Right ventricle myocardium superior (tissue), 1 donor: ENCODE results near the gene ACSL1. TPM values are rescaled to one million over a fixed set of nuclear protein-coding genes. Genes with fewer than 3 reads are reported as not detected.
"Not testable (repeated sequence)": the region's sequence is repeated elsewhere in the genome, so short reads cannot be mapped to it uniquely, and the experiment has no call there.

Source experiments
- ATAC-seq: fragments of 200-7000 bp; cut with Tn5 transposase; one replicate; pipeline ENCODE4 v1.9.1; 2020; ENCODE audit warnings: mild to moderate bottlenecking; ENCODE audit not compliant: poor library complexity
- DNase-seq: peaks from one replicate; pipeline ENCODE4 v3.0.0-alpha.2; 2020
- intact Hi-C: fragments of 100-400 bp; cut with DNase I; formaldehyde crosslinking; loops from one replicate; pipeline ENCODE4 v1.11.2; 2022
- total RNA-seq: library from RNA; stranded (reverse); fragmentation: NEBNext Ultra II Directional; extraction: Animal tissue kit (Norgen Biotek cat#: 25700); gene quantifications from one replicate; pipeline ENCODE4 v1.2.1, GENCODE V29; 2021
- donor health status: DM: no; HTN: yes; CAD: no; lungs with severe emphysema.

ACSL1 gene
- total RNA-seq, 1 donor from 2014 or later, result 495 TPM

DNA sequence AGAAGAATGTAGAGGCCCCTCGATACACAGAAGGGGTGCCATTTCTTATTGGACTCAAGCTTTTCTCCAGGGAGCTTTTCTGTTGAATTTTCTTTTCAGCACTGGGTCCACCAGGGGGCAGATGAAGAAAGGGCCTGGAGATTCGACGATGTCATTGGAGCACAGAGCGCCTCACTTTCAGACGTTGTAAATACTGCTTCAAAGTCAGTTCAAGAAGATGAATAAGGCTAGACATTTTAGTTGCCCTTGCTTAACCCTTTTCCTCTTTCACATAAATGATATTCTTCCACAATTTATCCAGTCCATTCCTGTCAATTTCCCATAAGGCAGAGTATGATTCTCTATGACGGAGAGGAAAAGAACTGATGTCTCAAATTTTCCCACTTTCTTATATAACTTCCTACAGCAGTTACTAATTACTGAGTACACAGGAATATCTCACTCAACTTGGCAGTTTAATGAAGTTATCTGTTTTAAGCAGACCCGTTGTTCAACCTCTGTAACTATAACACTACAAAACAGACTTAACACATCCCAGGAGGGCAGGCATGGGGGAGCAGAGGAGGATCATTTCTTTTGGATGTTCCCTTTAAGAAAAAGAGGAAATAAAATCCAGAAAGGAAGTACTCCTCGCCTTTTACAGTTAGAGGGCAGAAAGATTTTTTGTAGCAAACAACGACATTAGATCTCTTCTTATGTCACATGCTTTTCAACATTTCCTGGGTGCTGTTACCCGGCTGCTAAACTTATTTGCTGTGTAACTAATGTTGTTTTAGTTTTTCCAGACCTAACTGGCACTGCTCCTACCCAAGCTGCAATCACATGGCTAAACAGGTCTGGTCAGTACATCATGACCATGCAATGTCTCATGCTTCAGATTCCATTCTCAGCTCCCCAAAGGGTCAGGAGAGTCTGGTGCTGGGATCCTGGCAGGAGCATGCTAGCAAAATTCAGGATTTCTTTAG, 79.7 kb downstream of the ACSL1 start:
- peak; percentile 82 for ATAC-seq
- DNase-seq, result peak; percentile 74
- intact Hi-C loops, result loop anchor here (5.0 kb wide), 2 partner anchors 81 to 236 kb away; partner anchors contain the start of gene ACSL1

- no peak for ATAC-seq
- intact Hi-C loops, result no loop called here
- DNase-seq, result no peak
Observed at GRCh38 chr4:184744236-184744635, 81.5 kb downstream of the ACSL1 start.

- no peak for ATAC-seq
- intact Hi-C loops, result no loop called here
Observed at GRCh38 chr4:184743650-184744049, 82.1 kb downstream of the ACSL1 start.

GRCh38 chr4:184741651-184742050, 84.1 kb downstream of the ACSL1 start:
- intact Hi-C loops, DNase-seq, ATAC-seq: not testable (repeated sequence)

More at GRCh38 chr4:184743650-184744049, 82.1 kb downstream of the ACSL1 start:
- no peak for DNase-seq

DNA sequence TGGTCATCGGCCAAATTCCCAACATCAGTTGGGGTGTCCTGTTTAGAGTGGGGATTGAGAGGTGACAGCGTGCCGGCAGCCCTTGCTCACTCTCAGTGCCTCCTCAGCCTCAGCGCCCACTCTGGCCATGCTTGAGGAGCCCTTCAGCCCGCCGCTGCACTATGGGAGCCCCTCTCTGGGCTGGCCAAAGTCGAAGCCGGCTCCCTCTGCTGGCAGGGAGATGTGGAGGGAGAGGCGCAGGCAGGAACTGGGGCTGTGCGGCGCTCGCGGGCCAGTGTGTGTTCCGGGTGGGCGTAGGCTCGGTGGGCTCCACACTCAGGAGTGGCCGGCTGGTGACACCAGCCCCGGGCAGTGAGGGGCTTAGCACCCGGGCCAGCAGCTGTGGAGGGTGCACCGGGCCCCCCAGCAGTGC, 84.8 kb downstream of the ACSL1 start:
- DNase-seq, result no peak
- ATAC-seq, result no peak
- intact Hi-C loops, result no loop called here

GRCh38 chr4:184739575-184739974, 86.2 kb downstream of the ACSL1 start:
- intact Hi-C loops, DNase-seq, ATAC-seq: not testable (repeated sequence)

GRCh38 chr4:184734758-184735157, 91.0 kb downstream of the ACSL1 start:
- no peak for DNase-seq
- intact Hi-C loops, result no loop called here
- no peak for ATAC-seq

DNA sequence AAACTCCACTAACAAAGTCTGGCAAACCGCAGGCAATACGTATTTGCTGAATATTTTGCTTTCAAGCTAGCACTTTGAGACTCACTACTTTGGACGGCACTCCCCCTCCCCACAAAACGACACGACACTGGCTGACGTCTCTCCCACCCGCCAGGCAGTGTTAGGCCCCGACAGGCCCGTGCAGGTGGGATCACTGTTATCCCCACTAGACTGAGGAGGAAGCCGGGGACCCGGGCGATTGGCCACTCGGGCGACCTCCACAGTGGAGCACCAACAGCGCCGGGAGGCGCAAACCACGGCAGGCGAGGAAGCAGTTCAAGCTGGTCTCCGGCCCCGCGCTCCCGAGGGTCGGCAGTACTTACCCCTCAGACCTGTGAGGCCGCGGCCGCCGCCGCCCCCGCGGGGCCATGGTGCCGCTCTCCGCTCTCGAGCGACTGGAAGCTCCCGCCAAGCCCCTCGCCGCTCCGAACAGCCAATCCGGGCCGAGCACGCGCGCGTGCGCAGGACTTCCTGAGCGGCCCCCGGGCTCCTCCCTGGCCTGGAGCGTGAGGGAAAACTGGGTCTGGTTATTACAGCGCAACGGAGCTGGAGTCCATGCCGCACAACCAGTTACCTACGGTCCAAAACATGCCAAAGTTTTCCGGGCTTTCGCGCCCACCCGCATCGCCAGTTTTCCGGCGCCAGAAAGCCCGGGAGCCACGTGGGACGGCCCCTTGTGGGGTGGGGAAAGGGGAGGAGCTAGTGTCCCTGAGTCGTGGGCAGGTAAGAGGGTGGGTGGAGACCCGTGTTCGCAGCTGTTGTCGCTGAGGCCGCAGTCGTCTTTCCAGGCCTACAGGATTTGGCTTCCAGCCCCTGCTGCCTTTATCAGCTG, 91.9 kb downstream of the ACSL1 start, which contains the start of gene CENPU:
Gene CENPU (minus strand): TSS at position 443 of the 871 bp plus-strand sequence. CDS start 34 bp downstream, at position 409.
- DNase-seq (peak; percentile 96), ATAC-seq (peak; percentile 99)
- intact Hi-C loops, result no loop called here

- intact Hi-C loops, result no loop called here
Observed at GRCh38 chr4:184732126-184732525, 93.6 kb downstream of the ACSL1 start.

DNA sequence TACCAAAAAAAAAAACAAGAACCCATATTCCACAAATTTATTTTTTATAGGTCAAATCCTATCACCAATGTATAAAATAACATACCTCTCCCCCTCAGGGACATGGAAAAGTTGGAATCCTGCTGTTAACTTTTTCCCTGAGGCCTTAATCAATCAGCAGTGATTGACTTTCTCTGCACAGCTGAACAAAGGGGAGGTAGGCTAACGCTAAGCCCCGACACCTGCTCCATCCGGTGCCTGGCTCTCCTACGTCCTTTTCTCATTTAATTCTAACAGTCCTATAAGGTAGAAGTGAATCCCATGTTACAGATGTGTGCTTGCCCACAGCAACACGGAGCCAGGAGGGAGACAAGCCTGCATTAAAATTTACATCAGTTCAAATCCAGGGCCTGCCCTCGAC, 94.7 kb downstream of the ACSL1 start:
- ATAC-seq, result no peak
- intact Hi-C loops, result no loop called here
- DNase-seq, result no peak

More at GRCh38 chr4:184732126-184732525, 93.6 kb downstream of the ACSL1 start:
- DNase-seq, result no peak
- no peak for ATAC-seq

DNA sequence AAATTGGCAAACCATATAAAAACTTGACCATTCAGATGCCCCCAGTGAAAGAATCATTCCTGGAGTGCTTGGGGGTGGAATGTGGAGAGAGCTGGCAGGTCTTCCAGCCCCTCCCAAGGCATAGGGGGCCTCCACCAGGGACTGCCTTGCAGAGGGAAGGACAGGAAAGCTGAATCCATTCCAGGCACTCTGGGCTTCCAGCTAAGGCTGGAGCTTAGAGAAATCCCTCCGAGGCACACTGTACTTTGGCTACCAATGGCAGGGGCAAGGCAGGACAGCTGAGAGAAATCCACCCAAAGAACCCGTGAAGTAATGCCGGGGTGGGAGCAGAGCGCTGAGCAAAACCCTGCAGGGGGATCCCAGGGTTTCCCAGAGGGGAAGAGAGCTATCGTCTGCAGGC, 95.8 kb downstream of the ACSL1 start:
- DNase-seq, result no peak
- intact Hi-C loops, result no loop called here
- no peak for ATAC-seq

DNA sequence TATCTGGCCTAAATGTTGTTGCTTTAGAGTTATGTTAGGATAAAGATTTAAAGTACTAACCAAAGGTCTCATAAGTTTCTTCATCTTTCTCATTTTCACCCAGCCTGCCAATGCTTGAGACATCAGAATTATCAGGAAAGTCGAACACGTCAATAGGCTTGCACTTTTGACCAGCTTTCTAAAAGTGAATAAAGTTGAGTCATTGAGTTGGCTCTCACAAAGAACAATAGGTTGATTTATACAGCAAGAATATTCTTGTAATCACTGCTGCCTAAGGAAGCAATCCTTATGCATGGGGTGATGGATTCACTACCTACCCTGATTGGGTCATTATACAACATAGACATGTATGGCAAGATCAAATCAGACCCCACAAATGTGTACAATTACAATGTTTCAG, 96.9 kb downstream of the ACSL1 start:
- ATAC-seq, result no peak

GRCh38 chr4:184727430-184727829, 98.3 kb downstream of the ACSL1 start:
- intact Hi-C loops, result no loop called here
- DNase-seq, result no peak
- ATAC-seq, result peak; percentile 15

More for the DNA sequence above, 96.9 kb downstream of the ACSL1 start:
- intact Hi-C loops, result no loop called here
- no peak for DNase-seq

DNA sequence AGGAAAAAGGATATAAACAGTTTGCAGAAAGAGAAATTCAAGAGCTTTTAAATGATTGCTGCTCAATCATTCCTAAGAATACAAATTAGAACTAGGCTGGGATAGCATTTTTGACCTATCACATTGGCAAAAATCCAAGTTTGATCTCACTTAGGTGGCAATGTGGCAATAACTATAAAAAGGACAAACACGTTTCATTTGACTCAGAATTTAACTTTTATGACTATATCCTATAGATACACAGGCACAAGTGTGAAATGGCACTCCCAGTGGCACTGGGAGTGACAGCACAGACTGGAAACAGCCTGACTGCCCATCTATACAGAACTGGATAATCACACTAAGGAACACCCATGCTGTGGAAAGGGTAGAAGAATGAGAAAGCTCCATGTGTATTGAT, 103.0 kb downstream of the ACSL1 start:
- intact Hi-C loops, result no loop called here
- DNase-seq, result no peak
- ATAC-seq, result no peak

DNA sequence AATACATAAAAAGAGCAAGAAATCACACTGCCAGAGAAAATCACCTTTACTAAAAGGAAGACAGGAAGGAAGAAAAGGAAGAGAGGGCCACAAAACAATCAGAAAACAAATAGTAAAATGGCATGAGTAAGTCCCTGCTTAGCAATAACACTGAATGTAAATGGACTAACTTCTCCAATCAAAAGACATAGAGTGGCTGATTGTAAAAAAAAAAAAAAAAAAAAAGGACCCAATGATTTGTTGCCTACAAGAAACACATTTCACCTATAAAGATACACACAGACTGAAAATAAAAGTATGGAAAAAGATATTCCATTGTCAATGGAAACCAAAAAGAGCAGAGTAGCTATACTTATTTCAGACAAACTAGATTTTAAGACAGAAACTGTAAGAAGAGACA, 104.5 kb downstream of the ACSL1 start:
- intact Hi-C loops, result no loop called here
- DNase-seq (no peak), ATAC-seq (no peak)

DNA sequence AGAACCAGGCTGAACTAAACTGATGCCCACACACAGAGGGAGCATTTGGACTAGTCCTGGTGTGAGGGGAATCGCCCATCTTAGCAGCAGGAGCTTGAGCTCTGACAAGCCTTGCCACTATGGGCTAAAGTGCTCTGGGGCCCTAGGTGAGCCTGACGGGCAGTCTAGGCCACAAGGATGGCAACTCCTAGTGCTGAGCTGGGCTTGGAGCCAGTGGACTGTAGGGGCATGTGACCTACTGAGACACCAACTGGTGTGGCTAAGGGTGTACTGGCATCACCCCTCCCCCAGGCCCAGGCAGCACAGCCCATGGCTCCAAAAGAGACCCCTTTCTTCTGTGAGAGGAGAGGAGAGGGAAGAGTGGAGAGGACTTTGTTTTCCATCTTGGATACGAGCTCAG, 106.4 kb downstream of the ACSL1 start:
- intact Hi-C loops, result no loop called here
- DNase-seq, result no peak
- ATAC-seq, result no peak

DNA sequence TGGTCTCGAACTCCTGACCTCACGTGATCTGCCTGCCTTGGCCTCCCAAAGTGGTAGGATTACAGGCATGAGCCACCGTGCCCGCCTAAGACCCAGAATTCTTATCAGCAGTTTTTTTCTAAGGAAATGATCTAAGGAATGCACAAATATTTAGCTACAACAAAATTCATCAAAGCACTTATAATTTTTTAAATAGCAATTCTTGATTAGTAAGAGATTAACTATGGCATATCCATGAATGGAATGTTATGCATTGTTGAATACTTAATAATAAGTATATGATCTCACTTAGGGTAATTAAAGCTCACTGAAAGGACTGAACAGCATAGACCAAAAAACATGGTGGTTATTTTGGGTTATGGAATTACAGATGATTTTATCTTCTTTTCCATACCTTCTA, 110.2 kb downstream of the ACSL1 start:
- intact Hi-C loops, result no loop called here
- DNase-seq (no peak), ATAC-seq (no peak)

- intact Hi-C loops, result no loop called here
- DNase-seq (no peak), ATAC-seq (no peak)
Observed at GRCh38 chr4:184713887-184714286, 111.9 kb downstream of the ACSL1 start.

GRCh38 chr4:184712322-184712721, 113.4 kb downstream of the ACSL1 start:
- ATAC-seq (no peak), DNase-seq (no peak)
- intact Hi-C loops, result no loop called here
